Gastrocnemius medialis (tissue), 4 donors: ENCODE results near the gene CREBL2.

Experiments
- POLR2A ChIP-seq, 2 donors: fragments of 450-650 bp; IDR thresholded peaks; one replicate each; pipeline ENCODE4 v1.6.1; 2017; ENCODE audit warnings: antibody characterized with exemption in 2 of 2, mild to moderate bottlenecking in 2 of 2, moderate library complexity in 2 of 2
- TF ChIP-seq, protein P1 (sequence below), 5 experiments: fragments of 450-650 bp in 3 of 5; fragments of 200-600 bp in 2 of 5; sonication (generic) in 2 of 5; IDR thresholded peaks in 4 of 5; conservative IDR thresholded peaks in 1 of 5; 1 replicate in 4 of 5; 2 replicates in 1 of 5; pipeline ENCODE4 v1.5.1; 2016 to 2019; ENCODE audit warnings: antibody characterized with exemption in 5 of 5, mild to moderate bottlenecking in 3 of 5, moderate library complexity in 3 of 5

DNA sequence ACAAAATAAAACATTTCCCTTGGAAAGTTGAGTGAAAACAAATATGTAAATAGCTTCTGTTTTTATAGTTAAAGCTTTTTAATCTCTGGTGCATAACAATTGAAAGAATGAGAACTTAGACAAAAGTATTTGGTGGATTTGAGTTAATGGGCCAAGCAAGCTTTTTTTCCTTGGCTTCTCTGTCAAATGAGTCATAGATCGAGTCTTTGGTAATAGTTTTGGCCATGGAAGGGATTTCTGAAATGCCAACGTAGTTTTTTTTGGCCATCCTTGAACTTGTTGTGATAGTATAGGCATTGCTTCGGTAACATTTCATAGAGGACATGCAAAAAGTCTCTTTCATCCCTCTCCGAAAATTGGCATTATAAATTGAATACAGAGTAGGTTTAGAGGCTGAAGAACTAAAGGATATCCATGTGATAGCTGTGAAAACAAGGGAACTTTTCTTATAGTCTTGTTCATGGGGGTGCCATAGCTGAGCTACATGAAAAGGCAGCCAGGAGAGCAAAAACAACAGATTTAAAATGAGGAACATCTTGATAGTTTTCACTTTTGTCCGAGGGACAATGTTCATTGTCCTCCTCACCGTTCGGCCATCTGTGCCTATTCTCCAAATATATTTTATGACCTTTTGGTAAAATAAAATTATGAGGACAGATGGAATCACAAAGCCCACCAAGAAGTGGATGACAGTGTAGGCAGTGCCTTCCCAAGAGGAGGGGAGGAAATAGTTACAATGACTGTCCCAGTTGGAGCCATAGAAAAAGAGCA lies 49.6 kb downstream of the CREBL2 start:
- TF ChIP-seq POLR2A (IDR thresholded peaks at IDR 0.05), result no peak
- TF ChIP-seq, protein P1, sequence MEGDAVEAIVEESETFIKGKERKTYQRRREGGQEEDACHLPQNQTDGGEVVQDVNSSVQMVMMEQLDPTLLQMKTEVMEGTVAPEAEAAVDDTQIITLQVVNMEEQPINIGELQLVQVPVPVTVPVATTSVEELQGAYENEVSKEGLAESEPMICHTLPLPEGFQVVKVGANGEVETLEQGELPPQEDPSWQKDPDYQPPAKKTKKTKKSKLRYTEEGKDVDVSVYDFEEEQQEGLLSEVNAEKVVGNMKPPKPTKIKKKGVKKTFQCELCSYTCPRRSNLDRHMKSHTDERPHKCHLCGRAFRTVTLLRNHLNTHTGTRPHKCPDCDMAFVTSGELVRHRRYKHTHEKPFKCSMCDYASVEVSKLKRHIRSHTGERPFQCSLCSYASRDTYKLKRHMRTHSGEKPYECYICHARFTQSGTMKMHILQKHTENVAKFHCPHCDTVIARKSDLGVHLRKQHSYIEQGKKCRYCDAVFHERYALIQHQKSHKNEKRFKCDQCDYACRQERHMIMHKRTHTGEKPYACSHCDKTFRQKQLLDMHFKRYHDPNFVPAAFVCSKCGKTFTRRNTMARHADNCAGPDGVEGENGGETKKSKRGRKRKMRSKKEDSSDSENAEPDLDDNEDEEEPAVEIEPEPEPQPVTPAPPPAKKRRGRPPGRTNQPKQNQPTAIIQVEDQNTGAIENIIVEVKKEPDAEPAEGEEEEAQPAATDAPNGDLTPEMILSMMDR (IDR thresholded peaks at IDR 0.05 in 4 of 5, conservative IDR thresholded peaks at IDR 0.05 in 1 of 5), result no peak
